HG03342 (cell line): ENCODE results near the gene IFNA17.
"Not testable (repeated sequence)": the region's sequence is repeated elsewhere in the genome, so short reads cannot be mapped to it uniquely, and the experiment has no call there.

Experiments used
- ATAC-seq: cut with Tn5 transposase; IDR thresholded peaks from one replicate; pipeline ENCODE4 v1.9.1; 2021; ENCODE audit warnings: mild to moderate bottlenecking, moderate library complexity; ENCODE audit not compliant: unreplicated experiment

IFNA17 gene

DNA sequence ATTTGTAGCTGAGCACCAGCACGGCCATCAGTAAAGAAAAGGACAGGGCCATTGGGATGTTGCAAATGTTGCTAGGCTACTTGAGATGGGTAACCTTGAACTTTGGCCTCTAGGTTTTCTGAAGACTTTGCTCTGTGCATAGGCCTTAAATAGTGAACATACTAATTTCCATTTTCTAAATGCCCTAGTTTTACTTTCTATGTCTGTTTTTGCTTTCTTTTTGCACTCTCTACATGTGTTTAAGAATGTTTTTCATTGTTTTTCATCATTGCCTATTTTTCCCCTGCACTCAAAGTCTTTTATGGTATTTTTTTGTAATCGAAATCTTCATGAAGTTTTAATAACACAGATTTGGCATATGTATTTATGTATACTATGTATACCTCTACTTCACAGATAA is at the start of gene IFNA17:
Gene IFNA17 (minus strand): TSS at position 101 of the 400 bp plus-strand sequence. CDS start 49 bp downstream, at position 52.
- no peak for ATAC-seq

DNA sequence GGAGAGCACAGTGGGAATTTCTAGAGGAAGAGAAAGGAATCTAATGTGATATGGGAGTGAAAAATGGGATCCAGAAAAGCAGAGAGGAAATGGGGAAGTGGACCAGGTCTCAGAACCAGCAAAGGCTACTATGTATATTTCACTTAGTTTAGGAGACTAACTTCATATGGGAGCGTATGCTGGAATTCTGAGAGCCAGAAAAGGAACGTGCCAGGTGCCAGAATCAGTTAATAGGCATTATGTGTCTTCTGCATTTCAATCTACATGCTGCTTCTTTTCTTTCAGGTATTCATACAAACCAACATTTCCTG is 40.3 kb upstream of the IFNA17 start:
- ATAC-seq, result no peak

DNA sequence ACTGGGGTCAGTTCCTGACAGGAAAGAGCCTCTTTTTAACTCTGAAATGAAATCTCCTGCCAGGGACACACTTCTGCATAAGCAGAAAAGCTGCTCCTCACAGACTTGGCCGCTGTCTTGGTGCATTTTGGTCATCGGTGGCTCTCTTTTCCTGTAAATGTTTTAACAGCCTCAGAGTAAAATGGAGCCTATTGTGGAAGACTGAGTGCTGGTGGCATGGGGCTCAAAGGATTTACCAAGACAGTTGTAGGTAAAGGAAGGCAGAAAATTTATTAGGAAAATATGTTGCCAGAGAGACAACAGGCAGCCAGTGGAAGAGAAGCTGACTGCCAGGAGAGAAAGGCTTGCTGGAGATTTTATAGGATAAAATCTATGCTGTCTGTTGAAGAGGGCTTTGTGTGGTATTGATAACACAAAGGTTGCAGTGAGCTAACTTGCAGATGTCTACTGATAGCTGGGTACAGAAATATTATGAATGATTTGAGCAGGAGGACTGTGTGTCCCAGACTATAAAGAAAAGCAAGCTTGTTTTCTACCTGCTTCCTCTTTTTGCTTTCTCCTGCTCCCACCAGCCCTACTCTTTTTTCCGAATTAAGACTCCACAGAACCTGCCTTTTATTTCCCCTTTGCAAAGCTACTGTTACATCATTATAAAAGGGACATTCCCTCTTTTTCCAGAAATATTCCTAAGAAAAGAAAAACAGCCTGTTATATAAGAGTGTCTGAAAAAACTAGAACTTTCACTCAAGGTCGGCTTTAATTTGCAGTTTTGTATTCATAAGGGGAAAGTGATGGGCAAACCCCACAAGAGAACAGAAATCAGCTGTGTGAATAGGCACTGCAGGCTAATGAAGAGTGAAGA is 39.7 kb upstream of the IFNA17 start:
- peak; percentile 59 for ATAC-seq

- no peak for ATAC-seq
Measured at GRCh38 chr9:21266733-21267484, 38.9 kb upstream of the IFNA17 start.

DNA sequence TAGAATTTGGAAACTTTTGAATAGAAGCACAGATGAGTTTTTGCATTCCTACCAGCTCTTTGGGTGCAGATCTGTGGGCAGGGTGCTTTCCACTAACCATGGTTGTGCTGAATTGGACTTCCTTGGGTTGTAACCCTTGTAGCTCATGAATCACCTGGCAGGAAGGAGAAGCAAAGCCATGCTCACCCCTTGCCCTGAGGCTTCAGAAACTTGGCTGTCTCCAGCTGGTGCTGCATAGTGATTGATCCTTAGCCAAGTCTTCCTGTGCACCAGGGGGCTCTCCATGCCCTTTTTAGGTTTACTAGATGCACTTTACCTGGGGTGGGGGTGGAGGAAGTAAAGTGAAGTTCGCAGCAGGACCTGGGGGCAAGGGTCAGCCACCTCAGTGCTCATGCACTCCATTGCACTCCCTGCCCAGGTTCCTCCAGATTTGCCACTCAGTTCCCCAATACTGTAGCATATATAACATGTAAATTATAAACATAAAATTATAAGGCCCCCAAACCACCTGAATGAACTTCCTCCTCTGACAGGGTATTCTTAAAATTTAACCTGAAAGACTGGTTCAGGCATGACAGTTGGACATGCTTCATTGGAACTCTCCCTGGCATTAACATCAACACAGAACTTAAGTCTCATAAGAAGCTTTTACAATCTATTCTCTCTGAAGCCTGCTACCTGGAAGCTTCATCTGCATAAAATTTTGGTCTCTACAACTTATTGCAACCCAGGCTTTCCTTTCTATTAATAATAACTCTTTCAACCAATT is 37.6 kb upstream of the IFNA17 start:
- no peak for ATAC-seq

DNA sequence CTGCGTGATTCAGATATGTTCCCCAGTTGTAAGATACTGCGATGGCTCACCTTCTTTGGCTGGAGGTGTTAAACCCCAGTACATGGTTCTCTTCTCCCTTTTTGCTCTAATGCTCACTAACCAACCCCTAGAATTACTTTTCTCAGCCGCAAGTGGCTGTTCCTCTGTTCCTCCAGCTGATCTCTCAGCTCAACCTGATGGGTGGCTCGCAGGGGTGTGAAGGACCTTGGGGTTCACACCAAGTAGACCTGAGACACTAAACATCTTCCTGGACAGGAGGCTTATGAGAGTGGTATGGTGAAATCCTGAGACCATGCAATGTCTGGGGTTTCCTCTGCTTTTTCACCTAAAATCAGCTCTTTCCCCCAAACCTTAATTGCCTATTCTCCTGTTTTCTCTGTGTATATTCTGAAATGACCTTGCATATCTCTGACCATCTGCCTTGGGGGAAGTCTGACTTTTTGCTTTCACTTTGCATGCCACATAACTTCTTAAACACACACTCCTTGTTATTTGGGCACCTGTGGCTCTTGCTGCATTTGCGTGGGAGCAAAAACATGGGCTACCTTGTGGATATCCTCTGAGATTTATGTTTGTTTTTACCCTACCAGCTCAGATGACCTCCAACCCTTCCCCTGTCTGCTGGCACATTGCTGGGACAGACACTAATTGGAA is 27.7 kb upstream of the IFNA17 start:
- ATAC-seq, result no peak

GRCh38 chr9:21252721-21253547 is 24.9 kb upstream of the IFNA17 start:
- ATAC-seq, result peak; percentile 81

- ATAC-seq, result no peak
Measured at GRCh38 chr9:21251638-21252037, 23.6 kb upstream of the IFNA17 start.

- ATAC-seq, result no peak
Measured at GRCh38 chr9:21251190-21251589, 23.2 kb upstream of the IFNA17 start.

GRCh38 chr9:21244836-21245235 is 16.8 kb upstream of the IFNA17 start:
- no peak for ATAC-seq

GRCh38 chr9:21239911-21240310 is 11.9 kb upstream of the IFNA17 start, which contains the start of gene IFNA14:
TSS of gene IFNA14 (minus strand) at chr9:21240005. CDS start at chr9:21239935, 70 bp downstream.
- ATAC-seq, result no peak

GRCh38 chr9:21236360-21236714 is 8.3 kb upstream of the IFNA17 start:
- ATAC-seq, result not testable (repeated sequence)

DNA sequence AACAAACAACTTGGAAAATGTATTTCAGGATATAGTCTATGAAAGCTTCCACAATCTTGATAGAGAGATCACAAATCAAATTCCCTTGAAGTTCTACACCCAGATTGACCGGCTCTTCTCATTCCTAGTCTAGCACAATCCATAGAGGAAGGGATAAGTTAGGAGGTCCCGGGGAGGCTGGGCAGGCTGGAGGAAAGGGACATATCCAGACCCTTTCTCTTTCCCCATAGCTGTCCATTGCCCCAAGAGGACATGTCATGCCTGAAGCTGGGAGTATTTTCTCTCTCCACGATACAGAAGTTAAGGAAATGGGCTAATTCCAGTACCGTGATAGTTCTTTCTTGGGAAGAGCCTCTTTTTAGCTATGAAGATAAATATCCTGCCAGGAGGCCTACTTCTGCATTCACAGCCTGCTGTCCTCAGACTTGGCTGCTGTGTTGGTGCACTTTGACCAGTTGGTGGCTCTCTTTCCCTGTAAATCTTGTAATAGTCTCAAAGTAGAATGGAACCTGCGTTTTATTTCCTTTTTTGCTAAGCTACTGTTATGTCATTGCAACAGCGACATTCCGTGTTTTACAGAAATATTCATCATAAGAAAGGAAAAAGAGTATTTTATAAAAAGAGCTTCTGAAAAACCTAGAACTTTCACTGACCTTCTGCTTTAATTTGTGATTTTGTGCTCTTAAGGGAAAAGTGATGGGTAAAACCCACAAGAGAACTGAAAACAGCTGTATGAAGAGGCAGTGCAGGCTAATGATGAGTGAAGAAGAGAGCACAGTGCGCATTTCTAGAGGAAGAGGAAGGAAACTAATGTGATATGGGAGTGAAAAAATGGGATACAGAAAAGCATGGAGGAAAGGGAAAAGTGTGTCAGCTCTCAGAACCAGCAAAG is 7.7 kb upstream of the IFNA17 start:
- peak; percentile 89 for ATAC-seq

DNA sequence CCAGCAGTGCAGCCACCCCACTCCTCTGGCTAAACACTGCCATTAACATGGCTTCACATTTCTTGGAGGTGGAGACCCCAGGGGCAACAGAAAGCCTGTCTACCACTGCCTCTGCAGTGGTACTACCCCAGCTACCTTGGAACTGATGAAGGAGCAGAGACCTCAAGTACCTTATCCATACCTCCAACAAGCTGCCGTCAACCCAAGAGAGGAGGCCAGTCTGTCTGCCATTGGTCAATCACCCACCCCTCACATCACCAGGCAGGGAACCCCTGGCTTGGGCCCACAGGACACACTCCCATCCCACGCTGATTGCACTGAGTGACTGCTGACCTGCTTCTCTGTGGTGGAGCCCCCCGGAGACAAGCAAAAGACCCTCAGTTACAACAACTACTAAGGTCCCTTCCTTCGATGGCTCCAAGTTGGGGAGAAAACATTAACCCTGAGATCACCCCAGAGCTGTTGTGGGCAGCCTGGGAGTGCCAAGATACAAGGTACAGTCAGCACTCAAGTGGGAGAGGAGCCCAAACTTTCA is 6.2 kb upstream of the IFNA17 start:
- ATAC-seq, result no peak

DNA sequence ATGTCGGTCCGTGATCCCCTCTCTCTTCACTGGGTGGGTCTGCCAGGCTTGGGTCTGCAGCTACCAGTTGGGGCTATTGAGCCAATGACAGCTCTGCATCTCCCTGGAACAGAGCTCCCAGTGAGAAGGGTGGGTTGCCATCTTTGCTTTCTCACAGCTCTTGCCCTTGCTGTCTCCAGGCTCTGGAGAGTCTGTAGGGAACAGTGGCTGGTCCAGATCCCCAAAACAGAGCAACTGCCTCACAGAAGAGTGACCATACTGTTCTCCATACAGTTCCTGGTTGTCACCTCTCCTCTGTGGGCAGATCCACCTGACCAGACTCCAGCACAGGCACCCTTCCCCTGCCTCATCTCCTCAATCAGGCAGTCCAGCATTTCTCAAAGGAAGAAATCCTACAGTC is 5.2 kb upstream of the IFNA17 start:
- no peak for ATAC-seq

- not testable (repeated sequence) for ATAC-seq
Measured at GRCh38 chr9:21217211-21217610, 10.8 kb downstream of the IFNA17 start, which contains the start of gene IFNA16. TSS of gene IFNA16 (minus strand) at chr9:21217311. CDS start at chr9:21217305, 6 bp downstream.

GRCh38 chr9:21213411-21214326 is 14.4 kb downstream of the IFNA17 start:
- peak; percentile 70 for ATAC-seq

- ATAC-seq, result not testable (repeated sequence)
Measured at GRCh38 chr9:21212160-21212559, 15.9 kb downstream of the IFNA17 start.
